HT1080 (cell line): Measurements from ENCODE around the gene EGFR. TPM values are rescaled to one million over a fixed set of nuclear protein-coding genes. Genes with fewer than 3 reads are reported as not detected.

Experiments
- DNase-seq: peaks from one replicate; pipeline ENCODE4 v3.0.0-alpha.2; 2015; ENCODE audit warnings: low read depth
- total RNA-seq: library from RNA; depleted of rRNA; stranded (reverse); fragments of >200 nt; shearing (Covaris generic); gene quantifications from 2 replicates; pipeline ENCODE4 v1.2.3, GENCODE V29; 2014

EGFR gene
- total RNA-seq, 1 experiment from 2014 or later: 34.5 TPM

- no peak for DNase-seq
These were observed 223.1 kb downstream of the EGFR start for GRCh38 chr7:55241958-55242357.

GRCh38 chr7:55242613-55243012 lies 223.8 kb downstream of the EGFR start:
- DNase-seq: peak; percentile 25

GRCh38 chr7:55244006-55244745 lies 225.4 kb downstream of the EGFR start:
- DNase-seq: no peak

- peak; percentile 41 for DNase-seq
These were observed 226.5 kb downstream of the EGFR start for GRCh38 chr7:55245271-55245723.

- DNase-seq: no peak
These were observed 227.4 kb downstream of the EGFR start for GRCh38 chr7:55246171-55246570.

GRCh38 chr7:55247428-55247827 lies 228.6 kb downstream of the EGFR start:
- no peak for DNase-seq

- no peak for DNase-seq
These were observed 229.7 kb downstream of the EGFR start for GRCh38 chr7:55248526-55248925.

GRCh38 chr7:55249332-55249731 lies 230.5 kb downstream of the EGFR start:
- no peak for DNase-seq

GRCh38 chr7:55250313-55250712 lies 231.5 kb downstream of the EGFR start:
- DNase-seq: peak; percentile 53

- no peak for DNase-seq
These were observed 232.5 kb downstream of the EGFR start for GRCh38 chr7:55251313-55251712.

- DNase-seq: no peak
These were observed 233.1 kb downstream of the EGFR start for GRCh38 chr7:55251911-55252310.

GRCh38 chr7:55252386-55252785 lies 233.6 kb downstream of the EGFR start:
- no peak for DNase-seq

- no peak for DNase-seq
These were observed 234.4 kb downstream of the EGFR start for GRCh38 chr7:55253188-55253587.

GRCh38 chr7:55254242-55254595 lies 235.4 kb downstream of the EGFR start:
- no peak for DNase-seq

GRCh38 chr7:55254596-55255495 lies 236.0 kb downstream of the EGFR start:
- peak; percentile 74 for DNase-seq

GRCh38 chr7:55255496-55256445 lies 237.0 kb downstream of the EGFR start:
- peak; percentile 79 for DNase-seq

GRCh38 chr7:55258631-55259030 lies 239.8 kb downstream of the EGFR start:
- no peak for DNase-seq

- DNase-seq: no peak
These were observed 241.4 kb downstream of the EGFR start for GRCh38 chr7:55260171-55260570.

GRCh38 chr7:55260676-55261385 lies 242.0 kb downstream of the EGFR start:
- no peak for DNase-seq
